Thyroid gland (tissue), 4 donors: Measurements from ENCODE around the gene CEBPG. TPM values are rescaled to one million over a fixed set of nuclear protein-coding genes. Genes with fewer than 3 reads are reported as not detected.

Experiments used
- DNase-seq, 2 donors: peaks; one replicate each; pipeline ENCODE4 v3.0.0-alpha.2; 2019
- H3K27ac ChIP-seq, 3 donors: fragments of 200-600 bp; sonication (generic); 1 replicate in 2 of 3; 2 replicates in 1 of 3; pipeline ENCODE4 v1.5.1; 2016 to 2019; ENCODE audit warnings: mild to moderate bottlenecking in 1 of 3, moderate library complexity in 1 of 3
- H3K27me3 ChIP-seq: fragments of 200-600 bp; sonication (generic); one replicate; pipeline ENCODE4 v1.5.1; 2019
- H3K36me3 ChIP-seq, 2 donors: fragments of 200-600 bp; sonication (generic); one replicate each; pipeline ENCODE4 v1.5.1; 2016 to 2019
- H3K4me1 ChIP-seq, 2 donors: fragments of 200-600 bp; sonication (generic); one replicate each; pipeline ENCODE4 v1.5.1; 2017 to 2019
- H3K4me3 ChIP-seq, 3 donors: fragments of 200-600 bp; sonication (generic); replicated peaks in 1 of 3; 1 replicate in 2 of 3; 2 replicates in 1 of 3; pipeline ENCODE4 v1.5.1; 2016; ENCODE audit warnings: mild to moderate bottlenecking in 1 of 3
- H3K9me3 ChIP-seq: fragments of 200-600 bp; sonication (generic); one replicate; pipeline ENCODE4 v1.5.1; 2017
- CTCF ChIP-seq, 6 experiments: fragments of 200-600 bp in 3 of 6; fragments of 450-650 bp in 3 of 6; sonication (generic) in 3 of 6; IDR thresholded peaks; one replicate each; pipeline ENCODE4 v1.5.1; 2016 to 2019; ENCODE audit warnings: antibody characterized with exemption in 6 of 6, mild to moderate bottlenecking in 2 of 6, inconsistent platforms in 1 of 6, moderate library complexity in 1 of 6
- POLR2A ChIP-seq, 2 donors: fragments of 450-650 bp; IDR thresholded peaks; one replicate each; pipeline ENCODE4 v1.6.1; 2017; ENCODE audit warnings: antibody characterized with exemption in 2 of 2, mild to moderate bottlenecking in 2 of 2, moderate library complexity in 1 of 2
- WGBS, 2 donors: methylation state at CpG; one replicate each; pipeline ENCODE4 v1.1.5; 2017; 5-methylcytosine and 5-hydroxymethylcytosine counted together
- intact Hi-C: fragments of 100-400 bp; cut with DNase I; formaldehyde crosslinking; loops from one replicate; pipeline ENCODE4 v1.15.1; 2023
- total RNA-seq, 4 donors: library from RNA; depleted of rRNA; stranded (reverse); fragments of >200 nt; gene quantifications; one replicate each; pipeline ENCODE4 v1.2.3, GENCODE V29; 2016

CEBPG gene
- total RNA-seq, 4 donors from 2014 or later, result 19.8 to 33.8 (median 26.7) TPM

- peak; percentile 81 to 85 for DNase-seq
- Histone ChIP-seq H3K27me3 (no peaks in the 10 kb centered on the region), H3K9me3 (no peaks in the 10 kb centered on the region), H3K4me3 (no peak overlapping the region), H3K36me3 (no peaks in the 10 kb centered on the region), H3K4me1 (peaks cover 6 to 34% of the 10 kb centered on the region in 2 donors), H3K27ac (peak overlapping the region in 1 of 3 donors; percentile 49)
- TF ChIP-seq CTCF (IDR thresholded peaks at IDR 0.05) (no peak), POLR2A (IDR thresholded peaks at IDR 0.05) (no peak)
- 73 to 85% methylated on average over 9 to 16 of the region's 22 CpGs for WGBS, 2 donors
- intact Hi-C loops, result no loop called here
Measured at GRCh38 chr19:33399745-33400681, 26.5 kb downstream of the CEBPG start.

- WGBS, 2 donors, result 96% methylated on average over 21 to 24 of the region's 24 CpGs
- no peak for TF ChIP-seq POLR2A (IDR thresholded peaks at IDR 0.05)
- no peak for TF ChIP-seq CTCF (IDR thresholded peaks at IDR 0.05)
- H3K36me3 ChIP-seq, result no peaks in the 10 kb centered on the region
- H3K4me3 ChIP-seq, result no peak overlapping the region
- H3K27ac ChIP-seq, result no peak overlapping the region
- intact Hi-C loops, result no loop called here
- no peak for DNase-seq
- no peaks in the 10 kb centered on the region for H3K9me3 ChIP-seq
- peaks cover 0 to 23% of the 10 kb centered on the region in 2 donors for H3K4me1 ChIP-seq
- no peaks in the 10 kb centered on the region for H3K27me3 ChIP-seq
Measured at GRCh38 chr19:33400856-33401682, 27.6 kb downstream of the CEBPG start.

- Histone ChIP-seq H3K27me3 (no peaks in the 10 kb centered on the region), H3K27ac (no peak overlapping the region), H3K4me3 (no peak overlapping the region), H3K4me1 (peaks cover 0 to 16% of the 10 kb centered on the region in 2 donors), H3K9me3 (no peaks in the 10 kb centered on the region), H3K36me3 (no peaks in the 10 kb centered on the region)
- DNase-seq, result peak in 1 of 2 donors; percentile 1
- no peak for TF ChIP-seq POLR2A (IDR thresholded peaks at IDR 0.05)
- TF ChIP-seq CTCF (IDR thresholded peaks at IDR 0.05), result no peak
- 94 to 95% methylated on average over 22 to 26 of the region's 30 CpGs for WGBS, 2 donors
- intact Hi-C loops, result no loop called here
Measured at GRCh38 chr19:33401683-33402420, 28.3 kb downstream of the CEBPG start.

- Histone ChIP-seq H3K4me1 (peaks cover 0 to 8% of the 10 kb centered on the region in 2 donors), H3K36me3 (no peaks in the 10 kb centered on the region), H3K9me3 (no peaks in the 10 kb centered on the region), H3K27me3 (no peaks in the 10 kb centered on the region), H3K27ac (no peak overlapping the region), H3K4me3 (no peak overlapping the region)
- TF ChIP-seq POLR2A (IDR thresholded peaks at IDR 0.05), result no peak
- TF ChIP-seq CTCF (IDR thresholded peaks at IDR 0.05), result no peak
- DNase-seq, result peak in 1 of 2 donors; percentile 4
- WGBS, 2 donors, result 92 to 96% methylated on average over 7 to 15 of the region's 18 CpGs
- intact Hi-C loops, result no loop called here
Measured at GRCh38 chr19:33402421-33403220, 29.1 kb downstream of the CEBPG start.
